ENCODE data around the gene INTS15. TPM values are rescaled to one million over a fixed set of nuclear protein-coding genes. Genes with fewer than 3 reads are reported as not detected.

The INTS15 gene
- total and polyA plus RNA-seq, 9 of the 15 experiments (the other 6 are each of a cell fraction or from before 2014, with no cell fraction given): 0.52 to 28.9 (median 11.6) TPM

GRCh38 chr7:6637544-6638229 is 47.9 kb downstream of the INTS15 start (continued):
- TF ChIP-seq KAT7 (CRISPR knock-in tag; IDR thresholded peaks at IDR 0.05; ENCODE audit: borderline replicate concordance) (no peak), CHD1 (IDR thresholded peaks at IDR 0.05; ENCODE audit: low read length) (peak; percentile 48), RBFOX2 (IDR thresholded peaks at IDR 0.05; ENCODE audit: low read depth, low read length) (peak; percentile 70), SMARCA4 (IDR thresholded peaks at IDR 0.05) (0 out of 2 replicates have a peak, but pooled peaks have one; percentile 24), RFX7 (CRISPR knock-in tag; IDR thresholded peaks at IDR 0.05) (no peak), ZNF146 (CRISPR knock-in tag; IDR thresholded peaks at IDR 0.05; ENCODE audit: unreplicated experiment) (no peak), HCFC1 (IDR thresholded peaks at IDR 0.05; ENCODE audit: low read depth, low read length) (peak; percentile 68)
- TF ChIP-seq, protein P1, sequence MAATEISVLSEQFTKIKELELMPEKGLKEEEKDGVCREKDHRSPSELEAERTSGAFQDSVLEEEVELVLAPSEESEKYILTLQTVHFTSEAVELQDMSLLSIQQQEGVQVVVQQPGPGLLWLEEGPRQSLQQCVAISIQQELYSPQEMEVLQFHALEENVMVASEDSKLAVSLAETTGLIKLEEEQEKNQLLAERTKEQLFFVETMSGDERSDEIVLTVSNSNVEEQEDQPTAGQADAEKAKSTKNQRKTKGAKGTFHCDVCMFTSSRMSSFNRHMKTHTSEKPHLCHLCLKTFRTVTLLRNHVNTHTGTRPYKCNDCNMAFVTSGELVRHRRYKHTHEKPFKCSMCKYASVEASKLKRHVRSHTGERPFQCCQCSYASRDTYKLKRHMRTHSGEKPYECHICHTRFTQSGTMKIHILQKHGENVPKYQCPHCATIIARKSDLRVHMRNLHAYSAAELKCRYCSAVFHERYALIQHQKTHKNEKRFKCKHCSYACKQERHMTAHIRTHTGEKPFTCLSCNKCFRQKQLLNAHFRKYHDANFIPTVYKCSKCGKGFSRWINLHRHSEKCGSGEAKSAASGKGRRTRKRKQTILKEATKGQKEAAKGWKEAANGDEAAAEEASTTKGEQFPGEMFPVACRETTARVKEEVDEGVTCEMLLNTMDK (IDR thresholded peaks at IDR 0.05; ENCODE audit: borderline replicate concordance, insufficient read depth, low read depth, low read length, poor library complexity, severe bottlenecking): peak; percentile 100
- TF ChIP-seq, protein P2, sequence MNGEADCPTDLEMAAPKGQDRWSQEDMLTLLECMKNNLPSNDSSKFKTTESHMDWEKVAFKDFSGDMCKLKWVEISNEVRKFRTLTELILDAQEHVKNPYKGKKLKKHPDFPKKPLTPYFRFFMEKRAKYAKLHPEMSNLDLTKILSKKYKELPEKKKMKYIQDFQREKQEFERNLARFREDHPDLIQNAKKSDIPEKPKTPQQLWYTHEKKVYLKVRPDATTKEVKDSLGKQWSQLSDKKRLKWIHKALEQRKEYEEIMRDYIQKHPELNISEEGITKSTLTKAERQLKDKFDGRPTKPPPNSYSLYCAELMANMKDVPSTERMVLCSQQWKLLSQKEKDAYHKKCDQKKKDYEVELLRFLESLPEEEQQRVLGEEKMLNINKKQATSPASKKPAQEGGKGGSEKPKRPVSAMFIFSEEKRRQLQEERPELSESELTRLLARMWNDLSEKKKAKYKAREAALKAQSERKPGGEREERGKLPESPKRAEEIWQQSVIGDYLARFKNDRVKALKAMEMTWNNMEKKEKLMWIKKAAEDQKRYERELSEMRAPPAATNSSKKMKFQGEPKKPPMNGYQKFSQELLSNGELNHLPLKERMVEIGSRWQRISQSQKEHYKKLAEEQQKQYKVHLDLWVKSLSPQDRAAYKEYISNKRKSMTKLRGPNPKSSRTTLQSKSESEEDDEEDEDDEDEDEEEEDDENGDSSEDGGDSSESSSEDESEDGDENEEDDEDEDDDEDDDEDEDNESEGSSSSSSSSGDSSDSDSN (IDR thresholded peaks at IDR 0.05; ENCODE audit: borderline replicate concordance in 1 of 2, low read depth in 2 of 2, low read length in 2 of 2): 0 out of 4 replicates have a peak, but pooled peaks of 1 of the 2 experiments have one; percentile 5
- TF ChIP-seq, protein P3, sequence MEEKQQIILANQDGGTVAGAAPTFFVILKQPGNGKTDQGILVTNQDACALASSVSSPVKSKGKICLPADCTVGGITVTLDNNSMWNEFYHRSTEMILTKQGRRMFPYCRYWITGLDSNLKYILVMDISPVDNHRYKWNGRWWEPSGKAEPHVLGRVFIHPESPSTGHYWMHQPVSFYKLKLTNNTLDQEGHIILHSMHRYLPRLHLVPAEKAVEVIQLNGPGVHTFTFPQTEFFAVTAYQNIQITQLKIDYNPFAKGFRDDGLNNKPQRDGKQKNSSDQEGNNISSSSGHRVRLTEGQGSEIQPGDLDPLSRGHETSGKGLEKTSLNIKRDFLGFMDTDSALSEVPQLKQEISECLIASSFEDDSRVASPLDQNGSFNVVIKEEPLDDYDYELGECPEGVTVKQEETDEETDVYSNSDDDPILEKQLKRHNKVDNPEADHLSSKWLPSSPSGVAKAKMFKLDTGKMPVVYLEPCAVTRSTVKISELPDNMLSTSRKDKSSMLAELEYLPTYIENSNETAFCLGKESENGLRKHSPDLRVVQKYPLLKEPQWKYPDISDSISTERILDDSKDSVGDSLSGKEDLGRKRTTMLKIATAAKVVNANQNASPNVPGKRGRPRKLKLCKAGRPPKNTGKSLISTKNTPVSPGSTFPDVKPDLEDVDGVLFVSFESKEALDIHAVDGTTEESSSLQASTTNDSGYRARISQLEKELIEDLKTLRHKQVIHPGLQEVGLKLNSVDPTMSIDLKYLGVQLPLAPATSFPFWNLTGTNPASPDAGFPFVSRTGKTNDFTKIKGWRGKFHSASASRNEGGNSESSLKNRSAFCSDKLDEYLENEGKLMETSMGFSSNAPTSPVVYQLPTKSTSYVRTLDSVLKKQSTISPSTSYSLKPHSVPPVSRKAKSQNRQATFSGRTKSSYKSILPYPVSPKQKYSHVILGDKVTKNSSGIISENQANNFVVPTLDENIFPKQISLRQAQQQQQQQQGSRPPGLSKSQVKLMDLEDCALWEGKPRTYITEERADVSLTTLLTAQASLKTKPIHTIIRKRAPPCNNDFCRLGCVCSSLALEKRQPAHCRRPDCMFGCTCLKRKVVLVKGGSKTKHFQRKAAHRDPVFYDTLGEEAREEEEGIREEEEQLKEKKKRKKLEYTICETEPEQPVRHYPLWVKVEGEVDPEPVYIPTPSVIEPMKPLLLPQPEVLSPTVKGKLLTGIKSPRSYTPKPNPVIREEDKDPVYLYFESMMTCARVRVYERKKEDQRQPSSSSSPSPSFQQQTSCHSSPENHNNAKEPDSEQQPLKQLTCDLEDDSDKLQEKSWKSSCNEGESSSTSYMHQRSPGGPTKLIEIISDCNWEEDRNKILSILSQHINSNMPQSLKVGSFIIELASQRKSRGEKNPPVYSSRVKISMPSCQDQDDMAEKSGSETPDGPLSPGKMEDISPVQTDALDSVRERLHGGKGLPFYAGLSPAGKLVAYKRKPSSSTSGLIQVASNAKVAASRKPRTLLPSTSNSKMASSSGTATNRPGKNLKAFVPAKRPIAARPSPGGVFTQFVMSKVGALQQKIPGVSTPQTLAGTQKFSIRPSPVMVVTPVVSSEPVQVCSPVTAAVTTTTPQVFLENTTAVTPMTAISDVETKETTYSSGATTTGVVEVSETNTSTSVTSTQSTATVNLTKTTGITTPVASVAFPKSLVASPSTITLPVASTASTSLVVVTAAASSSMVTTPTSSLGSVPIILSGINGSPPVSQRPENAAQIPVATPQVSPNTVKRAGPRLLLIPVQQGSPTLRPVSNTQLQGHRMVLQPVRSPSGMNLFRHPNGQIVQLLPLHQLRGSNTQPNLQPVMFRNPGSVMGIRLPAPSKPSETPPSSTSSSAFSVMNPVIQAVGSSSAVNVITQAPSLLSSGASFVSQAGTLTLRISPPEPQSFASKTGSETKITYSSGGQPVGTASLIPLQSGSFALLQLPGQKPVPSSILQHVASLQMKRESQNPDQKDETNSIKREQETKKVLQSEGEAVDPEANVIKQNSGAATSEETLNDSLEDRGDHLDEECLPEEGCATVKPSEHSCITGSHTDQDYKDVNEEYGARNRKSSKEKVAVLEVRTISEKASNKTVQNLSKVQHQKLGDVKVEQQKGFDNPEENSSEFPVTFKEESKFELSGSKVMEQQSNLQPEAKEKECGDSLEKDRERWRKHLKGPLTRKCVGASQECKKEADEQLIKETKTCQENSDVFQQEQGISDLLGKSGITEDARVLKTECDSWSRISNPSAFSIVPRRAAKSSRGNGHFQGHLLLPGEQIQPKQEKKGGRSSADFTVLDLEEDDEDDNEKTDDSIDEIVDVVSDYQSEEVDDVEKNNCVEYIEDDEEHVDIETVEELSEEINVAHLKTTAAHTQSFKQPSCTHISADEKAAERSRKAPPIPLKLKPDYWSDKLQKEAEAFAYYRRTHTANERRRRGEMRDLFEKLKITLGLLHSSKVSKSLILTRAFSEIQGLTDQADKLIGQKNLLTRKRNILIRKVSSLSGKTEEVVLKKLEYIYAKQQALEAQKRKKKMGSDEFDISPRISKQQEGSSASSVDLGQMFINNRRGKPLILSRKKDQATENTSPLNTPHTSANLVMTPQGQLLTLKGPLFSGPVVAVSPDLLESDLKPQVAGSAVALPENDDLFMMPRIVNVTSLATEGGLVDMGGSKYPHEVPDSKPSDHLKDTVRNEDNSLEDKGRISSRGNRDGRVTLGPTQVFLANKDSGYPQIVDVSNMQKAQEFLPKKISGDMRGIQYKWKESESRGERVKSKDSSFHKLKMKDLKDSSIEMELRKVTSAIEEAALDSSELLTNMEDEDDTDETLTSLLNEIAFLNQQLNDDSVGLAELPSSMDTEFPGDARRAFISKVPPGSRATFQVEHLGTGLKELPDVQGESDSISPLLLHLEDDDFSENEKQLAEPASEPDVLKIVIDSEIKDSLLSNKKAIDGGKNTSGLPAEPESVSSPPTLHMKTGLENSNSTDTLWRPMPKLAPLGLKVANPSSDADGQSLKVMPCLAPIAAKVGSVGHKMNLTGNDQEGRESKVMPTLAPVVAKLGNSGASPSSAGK (IDR thresholded peaks at IDR 0.05): peak; percentile 44; the same call in 1 of the 2 replicates

Measured in K562 (cell line).